Gastroesophageal sphincter (tissue), 4 donors: Measurements from ENCODE around the gene NYAP1. TPM values are rescaled to one million over a fixed set of nuclear protein-coding genes. Genes with fewer than 3 reads are reported as not detected.
"Not testable (repeated sequence)": the region's sequence is repeated elsewhere in the genome, so short reads cannot be mapped to it uniquely, and the experiment has no call there.

Source experiments
- ATAC-seq: fragments of 150-250 bp; one replicate; pipeline ENCODE4 v1.9.1; 2016; ENCODE audit warnings: mild to moderate bottlenecking, moderate library complexity
- H3K27ac ChIP-seq, 4 donors: fragments of 200-600 bp; sonication (generic) in 3 of 4; 1 replicate in 3 of 4; 2 replicates in 1 of 4; pipeline ENCODE4 v1.5.1; 2016 to 2019
- H3K27me3 ChIP-seq: fragments of 200-600 bp; sonication (generic); one replicate; pipeline ENCODE4 v1.5.1; 2019
- H3K36me3 ChIP-seq, 2 donors: fragments of 200-600 bp; sonication (generic); one replicate each; pipeline ENCODE4 v1.5.1; 2019; ENCODE audit warnings: control low read depth in 1 of 2
- H3K4me1 ChIP-seq, 3 donors: fragments of 200-600 bp; sonication (generic); 1 replicate in 2 of 3; 2 replicates in 1 of 3; pipeline ENCODE4 v1.5.1; 2016 to 2019; ENCODE audit warnings: control low read depth in 2 of 3
- H3K4me3 ChIP-seq, 2 donors: fragments of 200-600 bp; sonication (generic); one replicate each; pipeline ENCODE4 v1.5.1; 2019; ENCODE audit warnings: mild to moderate bottlenecking in 1 of 2, moderate library complexity in 1 of 2
- H3K9me3 ChIP-seq, 3 donors: fragments of 200-600 bp; sonication (generic); one replicate each; pipeline ENCODE4 v1.5.1; 2017 to 2019; ENCODE audit warnings: control low read depth in 2 of 3
- EP300 ChIP-seq: sonication (generic); formaldehyde crosslinking; IDR thresholded peaks from one replicate; pipeline ENCODE4 v1.6.1; 2017; ENCODE audit warnings: antibody characterized with exemption, mild to moderate bottlenecking
- POLR2A ChIP-seq, 2 donors: fragments of 450-650 bp; IDR thresholded peaks; one replicate each; pipeline ENCODE4 v1.6.1; 2017; ENCODE audit warnings: antibody characterized with exemption in 2 of 2, mild to moderate bottlenecking in 2 of 2, moderate library complexity in 1 of 2
- POLR2AphosphoS5 ChIP-seq: sonication (generic); formaldehyde crosslinking; IDR thresholded peaks from one replicate; pipeline ENCODE4 v1.6.1; 2017; ENCODE audit warnings: antibody characterized with exemption
- WGBS, 2 donors: methylation state at CpG; one replicate each; pipeline ENCODE4 v1.1.5; 2018; ENCODE audit warnings: low coverage in 1 of 2; 5-methylcytosine and 5-hydroxymethylcytosine counted together
- total RNA-seq, 4 donors: library from RNA; depleted of rRNA; stranded (reverse); fragments of >200 nt; gene quantifications; one replicate each; pipeline ENCODE4 v1.1.0, GENCODE V29; 2016
- TF ChIP-seq, protein P1 (sequence below), 4 experiments: fragments of 200-600 bp in 2 of 4; fragments of 450-650 bp in 2 of 4; sonication (generic) in 1 of 4; IDR thresholded peaks; one replicate each; pipeline ENCODE4 v1.5.1; 2017 to 2019; ENCODE audit warnings: antibody characterized with exemption in 4 of 4, mild to moderate bottlenecking in 2 of 4, moderate library complexity in 2 of 4

The NYAP1 gene
- total RNA-seq, 4 donors from 2014 or later = 0.94 to 3.1 (median 1.8) TPM

- peaks cover 0 to 10% (median 0%) of the 10 kb centered on the region in 3 donors for H3K4me1 ChIP-seq
- H3K9me3 ChIP-seq = no peaks in the 10 kb centered on the region
- 15% methylated on average over 1 of the region's 1 CpG; no CpG with 5 or more reads in 1 of the 2 donors for WGBS, 2 donors
- TF ChIP-seq POLR2AphosphoS5 (no peak), EP300 (no peak), POLR2A (IDR thresholded peaks at IDR 0.05) (no peak)
- TF ChIP-seq, protein P1, sequence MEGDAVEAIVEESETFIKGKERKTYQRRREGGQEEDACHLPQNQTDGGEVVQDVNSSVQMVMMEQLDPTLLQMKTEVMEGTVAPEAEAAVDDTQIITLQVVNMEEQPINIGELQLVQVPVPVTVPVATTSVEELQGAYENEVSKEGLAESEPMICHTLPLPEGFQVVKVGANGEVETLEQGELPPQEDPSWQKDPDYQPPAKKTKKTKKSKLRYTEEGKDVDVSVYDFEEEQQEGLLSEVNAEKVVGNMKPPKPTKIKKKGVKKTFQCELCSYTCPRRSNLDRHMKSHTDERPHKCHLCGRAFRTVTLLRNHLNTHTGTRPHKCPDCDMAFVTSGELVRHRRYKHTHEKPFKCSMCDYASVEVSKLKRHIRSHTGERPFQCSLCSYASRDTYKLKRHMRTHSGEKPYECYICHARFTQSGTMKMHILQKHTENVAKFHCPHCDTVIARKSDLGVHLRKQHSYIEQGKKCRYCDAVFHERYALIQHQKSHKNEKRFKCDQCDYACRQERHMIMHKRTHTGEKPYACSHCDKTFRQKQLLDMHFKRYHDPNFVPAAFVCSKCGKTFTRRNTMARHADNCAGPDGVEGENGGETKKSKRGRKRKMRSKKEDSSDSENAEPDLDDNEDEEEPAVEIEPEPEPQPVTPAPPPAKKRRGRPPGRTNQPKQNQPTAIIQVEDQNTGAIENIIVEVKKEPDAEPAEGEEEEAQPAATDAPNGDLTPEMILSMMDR (IDR thresholded peaks at IDR 0.05) = no peak
- no peak for ATAC-seq
- H3K36me3 ChIP-seq = no peaks in the 10 kb centered on the region
- no peak overlapping the region for H3K27ac ChIP-seq
- H3K27me3 ChIP-seq = peaks cover 4% of the 10 kb centered on the region
- H3K4me3 ChIP-seq = no peak overlapping the region
These were observed 36.4 kb downstream of the NYAP1 start for GRCh38 chr7:100520138-100520537.

DNA sequence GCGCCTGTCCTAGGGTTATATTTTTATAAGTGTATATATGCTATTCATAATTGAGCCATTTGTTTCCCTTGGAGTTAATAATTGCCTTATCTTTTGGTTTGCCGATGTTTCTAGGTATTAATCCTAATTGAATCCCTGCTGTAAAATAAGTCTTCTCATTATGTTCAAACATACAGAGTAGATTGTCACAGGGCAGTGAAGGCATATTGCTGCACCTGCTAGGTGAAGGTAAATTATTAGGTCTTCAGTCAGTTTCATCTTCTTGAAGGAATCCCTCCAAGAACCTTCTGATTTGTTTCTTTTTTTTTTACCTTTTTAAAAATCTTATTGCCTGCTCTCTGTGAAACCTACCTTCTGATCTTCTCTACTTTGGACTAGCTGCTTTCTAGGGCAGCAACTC lies 37.3 kb downstream of the NYAP1 start:
- TF ChIP-seq EP300 (no peak), POLR2A (IDR thresholded peaks at IDR 0.05) (no peak), POLR2AphosphoS5 (no peak)
- TF ChIP-seq, protein P1 (IDR thresholded peaks at IDR 0.05) = no peak
- H3K4me1 ChIP-seq = peaks cover 0 to under 1% (median 0%) of the 10 kb centered on the region in 3 donors
- no peak overlapping the region for H3K4me3 ChIP-seq
- no peak for ATAC-seq
- H3K27ac ChIP-seq = no peak overlapping the region
- H3K36me3 ChIP-seq = no peaks in the 10 kb centered on the region
- no peaks in the 10 kb centered on the region for H3K9me3 ChIP-seq
- peaks cover 4% of the 10 kb centered on the region for H3K27me3 ChIP-seq
- WGBS, 2 donors = 91 to 96% methylated on average over 1 to 2 of the region's 2 CpGs

DNA sequence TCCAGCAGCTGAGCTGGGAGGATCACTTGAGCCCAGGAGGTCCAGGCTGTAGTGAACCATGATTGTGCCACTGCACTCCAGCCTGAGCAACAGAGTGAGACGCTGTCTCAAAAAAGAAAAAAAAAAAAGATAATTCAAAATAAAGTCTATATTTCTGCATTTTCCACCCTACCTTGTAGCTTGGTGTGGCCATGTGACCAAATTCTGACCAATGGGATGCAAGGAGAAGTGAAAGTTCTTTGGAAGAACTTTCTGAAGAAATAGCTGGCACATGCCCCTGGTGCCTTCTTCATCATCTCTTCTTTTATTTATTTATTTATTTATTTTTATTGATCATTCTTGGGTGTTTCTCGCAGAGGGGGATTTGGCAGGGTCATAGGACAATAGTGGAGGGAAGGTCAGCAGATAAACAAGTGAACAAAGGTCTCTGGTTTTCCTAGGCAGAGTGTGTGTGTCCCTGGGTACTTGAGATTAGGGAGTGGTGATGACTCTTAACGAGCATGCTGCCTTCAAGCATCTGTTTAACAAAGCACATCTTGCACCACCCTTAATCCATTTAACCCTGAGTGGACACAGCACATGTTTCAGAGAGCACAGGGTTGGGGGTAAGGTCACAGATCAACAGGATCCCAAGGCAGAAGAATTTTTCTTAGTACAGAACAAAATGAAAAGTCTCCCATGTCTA lies 38.3 kb downstream of the NYAP1 start:
- 73 to 80% methylated on average over 1 to 2 of the region's 3 CpGs for WGBS, 2 donors
- ATAC-seq, H3K36me3 ChIP-seq, H3K4me3 ChIP-seq, H3K27ac ChIP-seq, H3K4me1 ChIP-seq, H3K27me3 ChIP-seq, H3K9me3 ChIP-seq: not testable (repeated sequence)

GRCh38 chr7:100523192-100523591 lies 39.5 kb downstream of the NYAP1 start:
- H3K4me1 ChIP-seq, H3K9me3 ChIP-seq, H3K4me3 ChIP-seq, H3K27me3 ChIP-seq, H3K36me3 ChIP-seq, H3K27ac ChIP-seq, ATAC-seq: not testable (repeated sequence)
- WGBS, 2 donors = no CpG with 5 or more reads among the region's 34 CpGs

DNA sequence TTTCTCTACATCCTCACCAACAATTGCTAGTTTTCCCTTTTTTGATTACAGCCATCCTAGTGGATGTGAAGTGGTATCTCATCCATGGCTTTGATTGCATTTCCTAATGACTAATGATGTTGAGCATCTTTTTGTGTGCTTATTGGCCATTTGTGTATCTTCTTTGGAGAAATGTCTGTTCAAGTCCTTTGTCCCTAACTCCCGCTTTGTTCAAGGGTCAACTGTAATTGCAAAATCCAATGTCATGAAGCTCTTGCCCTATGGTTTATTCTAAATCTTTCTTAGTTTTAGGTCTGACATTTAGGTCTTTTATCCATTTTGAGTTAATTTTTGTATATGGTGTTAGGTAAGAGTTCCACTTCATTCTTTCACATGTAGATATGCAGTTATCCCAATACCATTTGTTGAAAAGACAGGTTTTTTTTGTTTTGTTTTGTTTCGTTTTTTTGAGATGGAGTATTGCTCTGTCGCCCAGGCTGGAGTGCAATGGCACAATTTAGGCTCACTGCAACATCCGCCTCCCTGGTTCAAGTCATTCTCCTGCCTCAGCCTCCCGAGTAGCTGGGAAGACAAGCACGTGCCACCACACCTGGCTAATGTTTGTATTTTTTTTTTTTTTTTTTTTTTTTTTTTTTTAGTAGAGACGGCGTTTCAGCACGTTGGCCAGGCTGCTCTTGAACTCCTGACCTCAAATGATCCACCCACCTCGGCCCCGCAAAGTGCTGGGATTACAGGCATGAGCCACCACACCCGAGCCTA lies 44.6 kb downstream of the NYAP1 start:
- not testable (repeated sequence) for H3K4me1 ChIP-seq
- 78 to 95% methylated on average over 3 to 7 of the region's 12 CpGs for WGBS, 2 donors

GRCh38 chr7:100532165-100533022 lies 48.7 kb downstream of the NYAP1 start:
- Histone ChIP-seq H3K27me3 (peaks cover 5% of the 10 kb centered on the region), H3K9me3 (no peaks in the 10 kb centered on the region), H3K36me3 (no peaks in the 10 kb centered on the region), H3K27ac (no peak overlapping the region), H3K4me3 (no peak overlapping the region), H3K4me1 (no peaks in the 10 kb centered on the region)
- TF ChIP-seq, protein P1 (IDR thresholded peaks at IDR 0.05) = no peak
- TF ChIP-seq POLR2A (IDR thresholded peaks at IDR 0.05) (no peak), EP300 (no peak)
- WGBS, 2 donors = 83 to 88% methylated on average over 7 to 8 of the region's 14 CpGs
- no peak for ATAC-seq

More for the DNA sequence above, 44.6 kb downstream of the NYAP1 start:
- H3K27me3 ChIP-seq, H3K4me3 ChIP-seq, H3K27ac ChIP-seq, H3K36me3 ChIP-seq, H3K9me3 ChIP-seq, ATAC-seq: not testable (repeated sequence)

- peaks cover 0 to 21% (median 10%) of the 10 kb centered on the region in 3 donors for H3K4me1 ChIP-seq
- 77 to 86% methylated on average over 3 to 7 of the region's 9 CpGs for WGBS, 2 donors
- not testable (repeated sequence) for ATAC-seq, H3K36me3 ChIP-seq, H3K4me3 ChIP-seq, H3K27me3 ChIP-seq, H3K27ac ChIP-seq, H3K9me3 ChIP-seq
These were observed 52.3 kb downstream of the NYAP1 start for GRCh38 chr7:100535982-100536381.

GRCh38 chr7:100536695-100537094 lies 53.0 kb downstream of the NYAP1 start:
- H3K36me3 ChIP-seq, H3K9me3 ChIP-seq, H3K27ac ChIP-seq, ATAC-seq, H3K4me3 ChIP-seq, H3K27me3 ChIP-seq: not testable (repeated sequence)
- peaks cover 0 to 28% (median 10%) of the 10 kb centered on the region in 3 donors for H3K4me1 ChIP-seq
- 77 to 100% methylated on average over 1 to 2 of the region's 2 CpGs for WGBS, 2 donors
